Measurements from ENCODE around the gene ST7L.

ST7L gene

DNA sequence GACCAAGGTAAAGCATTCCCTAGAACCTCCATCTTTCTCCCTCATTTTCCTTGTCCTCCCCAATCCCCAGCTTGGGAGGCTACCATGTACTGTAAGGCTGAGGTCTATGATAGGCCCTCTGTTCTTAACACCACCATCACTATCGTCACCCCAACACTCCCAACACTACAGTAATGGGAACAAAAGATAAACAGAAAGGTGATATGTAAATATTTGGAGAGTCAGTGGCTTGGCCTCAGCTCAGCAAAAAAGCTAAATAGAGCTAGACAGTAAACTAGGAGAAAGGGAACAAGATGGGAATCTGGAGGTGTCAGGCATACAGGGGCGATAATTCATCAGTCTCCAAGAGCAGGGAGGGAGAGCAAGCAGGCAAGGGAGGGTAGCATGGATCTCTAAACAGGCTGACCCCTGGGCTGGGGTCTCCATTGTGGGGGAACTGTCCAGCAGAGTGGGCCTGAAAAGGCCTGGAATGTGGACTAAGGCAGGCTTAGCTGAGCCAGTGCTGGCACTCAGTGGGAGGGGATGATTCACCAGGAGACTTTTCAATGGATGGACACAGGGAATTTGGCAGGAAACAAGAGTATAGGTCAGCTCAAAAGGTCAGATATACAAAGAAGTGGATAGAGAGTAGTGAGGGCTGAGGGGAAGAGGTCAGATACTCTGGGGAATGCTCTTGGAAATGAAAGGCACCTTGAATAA lies 103.5 kb downstream of the ST7L start:
- DNase-seq (ENCODE audit: low read depth in 3 of 3) = no peak

DNA sequence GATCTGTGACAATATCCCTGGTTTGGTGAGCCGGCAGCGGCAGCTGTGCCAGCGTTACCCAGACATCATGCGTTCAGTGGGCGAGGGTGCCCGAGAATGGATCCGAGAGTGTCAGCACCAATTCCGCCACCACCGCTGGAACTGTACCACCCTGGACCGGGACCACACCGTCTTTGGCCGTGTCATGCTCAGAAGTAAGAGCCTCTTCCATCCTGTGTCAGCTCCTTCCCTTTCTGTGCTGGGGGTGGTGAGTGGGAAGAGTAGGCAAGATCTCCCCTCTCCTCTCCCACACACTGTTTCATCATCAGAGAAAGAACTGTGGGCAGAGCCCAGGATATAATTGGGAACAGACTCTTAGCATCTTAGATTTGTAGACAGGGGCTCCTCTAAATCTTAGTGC lies 104.0 kb downstream of the ST7L start:
- no peak for DNase-seq (ENCODE audit: low read depth in 3 of 3)

DNA sequence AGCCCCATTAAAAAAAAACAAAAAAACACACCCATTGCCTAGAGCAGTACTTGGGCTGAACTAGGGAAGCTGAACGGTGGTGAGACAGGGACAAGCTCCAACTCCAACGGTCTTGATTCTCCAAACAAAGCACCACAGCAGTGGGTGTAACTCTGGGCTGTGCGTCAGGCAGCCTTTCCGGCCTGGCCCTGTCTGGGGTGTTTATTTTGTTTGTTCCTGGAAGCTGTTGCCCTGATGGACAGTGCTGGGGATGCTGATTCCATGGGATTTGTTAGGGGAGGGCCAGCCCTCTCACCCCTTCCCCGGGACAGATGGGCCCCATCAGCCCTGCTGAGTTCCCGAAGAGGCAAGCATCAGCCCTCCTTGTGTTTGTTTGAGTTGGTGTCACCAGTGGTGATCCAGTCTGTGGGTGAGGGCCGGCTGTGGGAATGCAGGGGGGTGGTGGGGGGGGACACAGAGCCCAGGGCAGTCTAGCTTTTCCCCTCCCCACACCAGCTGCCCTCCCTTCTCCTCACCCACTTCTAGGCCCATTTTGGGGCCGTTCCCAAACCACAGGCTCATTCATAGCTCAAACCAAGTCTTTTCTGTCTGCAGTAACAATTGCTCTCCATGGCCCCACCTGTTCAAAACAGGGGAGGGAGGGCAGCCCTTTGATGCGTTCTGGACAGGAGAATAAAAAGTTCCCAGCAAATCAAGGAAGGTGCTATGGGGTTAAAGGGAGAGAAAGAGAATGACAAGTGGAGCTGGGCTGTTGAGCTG lies 105.7 kb downstream of the ST7L start:
- no peak for DNase-seq (ENCODE audit: low read depth in 3 of 3)

DNA sequence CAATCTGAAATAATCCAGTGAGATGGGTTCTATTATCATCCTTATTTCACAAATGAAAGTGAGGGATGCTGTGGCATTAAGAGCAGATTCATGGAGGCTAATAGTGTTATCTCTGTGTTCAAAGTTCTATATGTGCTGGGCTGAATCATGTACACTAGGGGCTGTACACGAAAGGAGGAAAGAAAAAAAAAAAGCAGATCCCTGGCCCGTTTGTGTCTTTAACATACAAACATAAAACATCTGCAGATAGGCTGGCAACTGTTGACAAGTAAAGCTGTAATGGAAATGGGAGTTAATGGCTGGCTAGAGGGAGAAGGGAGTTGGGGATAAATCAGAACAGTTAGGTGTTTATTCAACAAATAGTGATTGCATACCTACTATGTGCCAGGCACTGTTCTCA lies 107.0 kb downstream of the ST7L start:
- no peak for DNase-seq (ENCODE audit: low read depth in 3 of 3)

DNA sequence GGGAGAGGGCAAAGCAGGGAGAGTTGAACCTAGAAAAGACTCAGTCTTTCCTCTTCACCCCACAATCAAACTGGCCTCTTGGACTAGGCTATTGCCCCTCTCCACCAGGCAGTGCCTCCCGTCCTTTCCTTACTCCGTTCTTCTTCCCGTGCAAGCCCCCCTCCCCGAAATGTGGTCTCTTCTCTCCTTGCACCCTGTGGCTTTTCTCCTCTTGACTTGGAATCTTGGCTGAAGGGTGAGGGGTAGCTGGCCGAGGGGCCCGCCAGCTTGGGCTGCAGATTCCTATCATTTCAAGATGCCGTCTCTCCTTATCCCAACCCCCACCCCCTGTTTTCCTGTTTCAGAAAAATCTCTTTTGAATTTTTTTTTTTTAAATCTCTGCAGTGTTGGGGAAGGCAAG lies 108.6 kb downstream of the ST7L start:
- no peak for DNase-seq (ENCODE audit: low read depth in 3 of 3)

DNA sequence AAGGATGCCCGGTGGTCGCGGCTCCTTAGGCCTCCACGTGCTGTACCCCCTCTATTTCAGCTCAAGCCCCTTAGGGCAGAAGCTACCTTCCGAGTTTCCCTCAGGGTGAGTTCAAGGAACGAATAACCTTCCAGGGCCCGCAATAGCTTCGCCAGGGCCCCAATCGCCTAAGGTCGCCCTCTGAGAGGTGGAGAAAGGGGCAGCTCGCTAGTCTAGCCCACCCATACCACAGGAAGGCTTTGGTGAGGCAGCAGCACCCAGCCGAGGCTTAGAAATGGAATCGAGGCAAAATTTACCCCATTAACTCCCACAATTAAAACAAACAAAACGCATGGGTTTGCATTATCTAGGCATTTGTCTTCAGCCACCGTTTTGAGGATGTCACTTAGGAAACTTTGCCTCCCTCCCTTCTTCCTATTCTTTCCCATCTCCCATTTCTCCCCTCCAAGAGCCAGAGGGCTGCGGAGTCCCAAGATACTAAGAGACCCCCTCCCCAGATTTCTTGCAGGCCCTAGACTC lies 109.2 kb downstream of the ST7L start:
- DNase-seq (ENCODE audit: low read depth in 3 of 3) = no peak

DNA sequence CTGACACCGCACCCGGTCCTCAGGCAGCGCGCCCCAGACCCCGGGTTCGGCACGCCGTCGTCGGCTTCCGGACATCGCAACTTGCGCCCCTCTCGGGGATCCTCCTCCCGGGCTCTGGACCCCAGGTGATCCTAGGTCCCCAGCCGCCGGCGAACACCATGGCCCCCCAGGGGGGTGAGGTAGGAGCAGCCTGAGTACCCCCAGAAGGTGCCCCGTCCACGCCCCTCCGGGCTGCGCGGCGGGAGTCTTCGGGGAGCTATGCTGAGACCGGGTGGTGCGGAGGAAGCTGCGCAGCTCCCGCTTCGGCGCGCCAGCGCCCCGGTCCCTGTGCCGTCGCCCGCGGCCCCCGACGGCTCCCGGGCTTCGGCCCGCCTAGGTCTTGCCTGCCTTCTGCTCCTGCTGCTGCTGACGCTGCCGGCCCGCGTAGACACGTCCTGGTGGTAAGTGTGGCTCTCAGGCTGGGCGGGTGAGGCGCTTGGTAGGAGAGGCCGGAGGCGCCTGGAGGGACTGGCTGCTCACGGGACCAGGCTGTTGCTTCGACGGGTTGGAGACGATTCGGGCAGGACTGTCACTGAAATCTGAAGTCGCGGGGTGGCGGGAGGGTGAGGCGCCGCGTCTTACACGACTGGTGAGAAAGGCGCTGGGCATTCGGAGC lies 109.8 kb downstream of the ST7L start:
- DNase-seq (ENCODE audit: low read depth in 3 of 3) = peak in 1 of 3 donors; percentile 6

DNA sequence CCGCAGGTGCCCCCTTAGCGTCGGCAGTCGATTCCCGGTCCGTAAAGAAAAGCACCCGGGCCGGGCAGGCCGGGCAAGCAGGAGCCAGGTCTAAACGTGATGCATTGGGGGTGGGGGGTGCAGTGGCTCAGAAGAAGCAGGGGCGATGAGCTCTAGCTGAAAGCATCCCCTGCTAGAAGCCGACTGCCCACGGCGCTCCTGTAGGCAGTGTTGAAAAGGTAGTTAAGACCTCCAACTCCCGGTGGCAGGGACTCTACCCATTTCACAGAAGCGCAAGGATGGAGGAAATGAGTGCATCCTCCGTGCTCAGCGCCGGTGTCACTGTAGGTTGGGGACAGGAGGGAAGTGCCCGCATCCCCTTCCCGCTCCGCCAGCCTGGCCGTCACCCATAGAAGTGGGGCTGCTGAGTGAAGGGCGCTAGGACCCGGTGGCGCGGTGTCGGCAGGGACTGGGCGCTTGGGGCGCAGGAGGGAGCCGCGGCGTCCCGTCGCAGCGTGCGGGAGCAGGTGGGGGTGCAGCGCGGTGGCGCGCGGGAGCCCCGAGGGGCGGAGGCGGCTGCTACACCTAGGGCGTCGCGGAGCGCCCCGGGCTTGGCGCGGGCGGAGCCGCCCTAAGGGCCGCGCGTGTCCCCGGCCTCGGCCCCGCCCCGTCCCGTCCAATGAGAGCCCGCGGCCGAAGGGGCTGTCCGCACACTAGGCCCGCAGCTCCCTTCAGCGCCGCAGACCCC lies 110.5 kb downstream of the ST7L start, which contains the start of gene WNT2B:
TSS of gene WNT2B (plus strand) at position 688 of the 727 bp plus-strand sequence. CDS start 298 bp downstream, outside the sequence.
- DNase-seq (ENCODE audit: low read depth in 3 of 3) = peak in 2 of 3 donors; percentile 18 to 24

DNA sequence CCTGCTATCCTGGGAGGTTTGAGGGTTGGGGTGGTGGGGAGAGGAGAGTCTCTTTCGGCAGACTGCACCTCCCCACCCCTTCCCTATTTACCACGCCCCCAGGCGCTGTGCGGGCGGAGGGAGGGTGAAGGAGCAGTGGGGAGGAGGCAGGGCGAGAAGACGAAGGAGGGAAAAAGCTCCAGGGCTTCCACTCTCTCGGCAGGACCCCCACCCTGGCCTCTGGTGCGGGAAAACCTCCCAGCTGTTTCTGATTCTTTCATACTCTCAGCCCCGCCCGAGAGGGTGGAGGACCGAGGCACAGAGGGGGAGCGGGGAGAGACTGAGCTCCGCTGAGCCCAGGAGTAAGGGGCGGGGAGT lies 111.0 kb downstream of the ST7L start:
- DNase-seq (ENCODE audit: low read depth in 3 of 3) = peak in 1 of 3 donors; percentile 11

DNA sequence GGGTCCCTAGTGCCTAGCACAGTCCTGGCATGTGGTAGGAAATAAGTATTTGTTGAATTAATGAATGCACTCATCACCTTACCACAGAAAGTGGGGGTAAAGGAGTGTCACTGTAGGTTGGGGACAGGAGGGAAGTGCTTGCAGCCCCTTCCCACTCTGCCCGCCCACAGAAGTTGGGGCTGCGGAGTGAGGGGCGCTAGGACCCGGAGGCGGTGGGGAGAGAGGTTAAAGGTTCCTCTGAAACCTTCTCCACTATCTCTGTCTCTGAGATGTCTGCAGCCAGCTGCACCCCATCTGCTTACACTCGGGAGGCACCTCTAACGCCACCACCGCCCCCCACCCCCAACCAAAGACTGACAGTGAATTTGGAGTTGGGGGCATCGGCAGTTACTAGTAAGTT lies 111.6 kb downstream of the ST7L start:
- no peak for DNase-seq (ENCODE audit: low read depth in 3 of 3)

DNA sequence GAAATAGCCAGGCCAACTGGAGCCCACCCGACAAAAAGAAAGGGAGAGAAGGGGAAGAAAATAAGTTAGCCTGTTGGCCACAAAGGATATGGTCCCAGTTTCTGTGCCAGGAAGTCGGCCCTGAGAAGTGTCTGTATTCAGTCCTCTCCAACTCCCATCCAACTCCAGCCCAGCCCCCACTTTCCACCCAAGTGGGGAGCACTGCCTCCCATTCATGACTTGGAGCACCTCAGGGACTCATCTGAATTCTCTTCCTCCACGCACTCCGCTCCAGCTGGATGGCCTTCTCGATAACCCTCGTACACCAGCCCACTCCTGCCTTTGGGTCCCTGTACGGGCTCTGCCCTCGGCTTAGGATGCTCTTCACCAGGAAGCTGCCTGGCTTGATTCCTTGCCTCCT lies 112.2 kb downstream of the ST7L start:
- no peak for DNase-seq (ENCODE audit: low read depth in 3 of 3)

DNA sequence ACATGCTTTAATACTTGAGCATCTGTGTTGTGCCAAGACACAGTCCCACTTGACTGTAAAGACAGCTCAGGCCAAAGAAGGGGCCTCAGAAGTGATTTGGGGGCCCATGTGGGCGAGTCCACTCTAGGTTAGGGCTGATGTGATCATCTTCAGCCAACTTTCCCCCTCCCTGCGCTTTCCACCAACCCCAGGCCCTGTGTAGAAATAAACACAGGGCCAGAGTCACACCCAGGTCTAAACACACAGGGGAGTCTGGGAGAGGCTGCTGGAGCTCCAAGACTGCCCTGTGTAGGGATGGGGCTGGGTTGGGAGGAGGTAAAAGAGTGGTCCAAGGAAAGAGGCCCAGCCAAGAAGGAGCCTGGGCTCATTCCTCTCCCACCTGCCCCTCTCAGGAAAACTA lies 112.6 kb downstream of the ST7L start:
- no peak for DNase-seq (ENCODE audit: low read depth in 3 of 3)

DNA sequence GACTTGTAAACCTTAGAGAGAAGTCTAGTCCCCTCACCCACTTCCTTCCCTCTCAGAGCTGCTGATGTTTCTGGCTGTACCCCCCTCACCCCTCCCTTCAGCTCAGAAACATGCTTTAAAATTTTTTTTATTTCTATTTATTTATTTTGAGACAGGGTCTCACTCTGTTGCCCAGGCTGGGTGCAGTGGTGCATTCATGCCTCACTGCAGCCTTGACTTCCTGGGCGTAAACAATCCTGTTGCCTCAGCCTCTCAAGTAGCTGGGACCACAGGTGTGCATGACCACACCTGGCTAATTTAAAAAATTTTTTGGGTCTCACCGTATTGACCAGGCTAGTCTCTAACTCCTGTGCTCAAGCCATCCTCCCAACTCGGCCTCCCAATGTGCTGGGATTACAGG lies 113.1 kb downstream of the ST7L start:
- no peak for DNase-seq (ENCODE audit: low read depth in 3 of 3)

DNA sequence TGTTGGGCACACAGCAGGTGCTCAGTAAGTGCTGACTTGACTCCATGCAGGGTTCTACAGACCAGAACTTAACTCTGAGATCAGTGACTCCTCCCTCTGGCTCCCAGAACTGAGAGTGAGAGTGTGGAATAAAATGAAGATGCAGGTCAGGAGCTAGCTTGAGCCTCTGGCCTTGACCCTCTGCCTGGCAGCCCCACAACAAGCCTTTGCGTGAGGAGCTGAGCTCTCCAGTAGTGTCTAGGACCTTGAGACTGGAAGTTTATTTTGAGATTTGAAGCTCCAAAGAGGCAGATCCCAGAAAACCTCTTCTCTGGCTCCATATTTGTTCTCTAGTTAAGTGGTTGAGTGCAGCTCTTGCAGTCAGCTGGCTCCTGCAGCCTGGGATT lies 113.5 kb downstream of the ST7L start:
- DNase-seq (ENCODE audit: low read depth in 3 of 3) = no peak

DNA sequence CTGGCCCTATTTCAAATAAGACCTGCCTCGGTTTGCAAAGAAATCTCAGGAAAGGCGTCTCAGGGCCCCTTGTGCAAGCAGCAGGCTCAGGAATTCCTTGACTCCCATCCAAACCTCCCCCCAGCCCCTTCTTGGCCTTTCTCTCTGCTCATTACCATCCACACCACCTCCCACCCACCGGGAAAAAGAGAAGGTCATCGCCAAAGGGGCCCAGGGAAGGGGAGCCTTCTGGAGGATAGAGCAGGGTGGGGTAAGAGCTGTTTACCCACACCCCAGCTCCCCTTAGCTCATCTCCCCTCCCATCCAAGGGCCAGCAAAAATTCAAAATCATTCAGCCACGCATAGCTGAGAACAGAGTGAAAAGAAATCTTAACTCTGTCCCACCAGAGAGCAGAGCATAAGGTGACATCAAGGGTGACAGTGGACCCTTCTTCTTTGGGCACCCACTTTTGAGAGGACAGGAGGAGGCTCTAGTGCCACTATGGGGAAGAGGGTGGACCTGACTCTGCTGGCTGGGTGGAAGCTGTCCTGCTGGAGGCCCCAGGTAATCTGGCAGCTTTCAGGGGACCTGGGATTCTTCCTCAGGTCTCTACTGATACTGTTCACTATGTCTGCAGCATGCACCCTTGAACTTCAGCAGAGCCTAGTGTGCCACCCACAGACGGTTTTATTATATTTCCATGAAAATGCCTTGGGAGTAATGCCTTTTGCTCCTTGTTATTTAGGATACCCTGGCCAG lies 114.1 kb downstream of the ST7L start:
- no peak for DNase-seq (ENCODE audit: low read depth in 3 of 3)

DNA sequence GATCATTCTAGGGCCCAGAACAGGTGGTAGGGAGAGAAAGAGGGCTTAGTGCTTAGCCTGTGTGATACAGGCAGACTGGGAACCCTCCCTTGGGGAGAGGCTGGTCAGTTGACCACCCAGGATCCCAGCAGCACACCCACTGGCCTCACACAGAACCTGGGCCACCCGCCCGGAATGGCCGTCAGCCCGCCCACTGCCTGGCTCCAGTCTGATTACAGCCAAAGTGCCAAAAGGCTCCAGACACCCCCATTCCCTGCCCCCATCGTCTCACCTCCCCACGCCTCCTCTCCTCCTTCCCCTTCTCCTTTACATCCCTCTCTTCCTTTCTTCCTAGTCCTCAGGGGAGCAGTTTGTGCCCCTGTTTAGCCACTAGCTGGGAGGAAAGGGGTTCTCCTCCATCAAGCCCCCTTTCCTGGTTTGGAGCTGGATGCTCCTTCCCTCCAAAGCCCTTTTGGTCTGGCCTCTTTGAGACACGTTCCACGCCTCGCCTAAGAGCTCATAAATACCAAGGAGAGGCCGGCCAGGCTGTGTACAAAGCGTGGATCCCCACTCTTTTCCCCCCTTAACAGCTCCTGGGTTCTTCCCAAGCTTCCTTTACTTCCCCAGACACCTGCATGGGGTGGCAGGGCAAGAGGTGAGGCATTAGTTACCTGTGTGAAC lies 114.8 kb downstream of the ST7L start:
- no peak for DNase-seq (ENCODE audit: low read depth in 3 of 3)

DNA sequence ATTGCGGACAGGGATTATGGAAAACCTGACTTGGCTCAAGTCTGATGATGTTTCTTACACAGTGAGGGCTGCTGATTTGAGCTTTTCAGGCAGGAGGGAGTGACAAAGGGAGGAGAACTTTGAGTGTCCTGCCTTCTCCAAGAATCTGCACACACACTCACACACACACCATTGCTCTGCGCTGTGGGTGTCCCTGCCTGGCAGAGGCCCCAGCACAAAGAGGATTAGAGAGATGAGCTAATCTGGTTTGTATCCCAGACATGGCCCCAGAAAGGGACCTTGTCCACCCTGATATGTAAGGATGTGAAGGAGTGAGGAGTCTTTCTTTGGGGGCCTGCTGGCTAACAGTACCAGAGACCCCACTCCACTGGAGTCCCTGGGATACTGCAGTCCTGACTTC lies 116.1 kb downstream of the ST7L start:
- no peak for DNase-seq (ENCODE audit: low read depth in 3 of 3)

DNA sequence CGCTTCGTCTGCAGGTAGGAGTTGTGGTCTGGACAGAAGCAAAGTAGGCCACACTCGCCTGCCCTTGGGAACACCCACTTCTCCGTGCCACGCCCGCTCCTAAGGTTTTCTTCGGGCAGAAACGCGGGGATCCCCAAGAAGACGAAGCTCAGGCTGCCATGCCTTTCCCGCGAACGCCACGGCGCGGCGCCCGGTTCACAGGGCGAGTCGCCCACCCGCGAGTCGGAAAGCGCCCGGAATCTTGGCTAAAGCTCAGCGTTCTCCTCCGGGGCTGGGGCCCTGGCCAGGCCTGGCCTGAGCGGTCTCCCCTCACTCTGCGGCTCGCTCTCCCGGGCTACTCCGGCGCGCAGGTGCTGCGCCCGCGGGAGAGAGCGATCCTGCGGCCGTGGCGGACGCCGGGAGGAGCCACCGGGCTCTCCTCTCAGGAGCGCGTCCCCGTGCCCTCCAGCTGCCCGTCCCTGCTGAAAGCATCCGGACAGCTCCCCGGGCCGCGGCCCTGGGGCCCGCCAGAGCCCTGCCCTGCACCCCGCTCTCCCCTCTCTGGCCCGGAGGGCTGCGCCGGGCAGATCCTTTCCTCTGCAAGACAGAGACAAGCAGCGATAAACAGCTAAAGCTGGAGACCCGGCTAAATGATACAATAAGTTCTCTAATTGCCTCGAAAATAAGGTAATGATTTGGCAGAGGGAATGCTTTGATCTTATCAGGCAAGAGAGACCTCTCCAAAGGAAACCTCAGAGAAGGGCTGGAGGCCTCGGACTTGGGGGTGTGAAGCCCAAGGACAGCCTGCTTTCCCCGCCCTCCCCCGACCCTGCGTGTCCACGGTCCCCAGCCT lies 116.9 kb downstream of the ST7L start:
- DNase-seq (ENCODE audit: low read depth in 3 of 3) = peak in 1 of 3 donors; percentile 47

DNA sequence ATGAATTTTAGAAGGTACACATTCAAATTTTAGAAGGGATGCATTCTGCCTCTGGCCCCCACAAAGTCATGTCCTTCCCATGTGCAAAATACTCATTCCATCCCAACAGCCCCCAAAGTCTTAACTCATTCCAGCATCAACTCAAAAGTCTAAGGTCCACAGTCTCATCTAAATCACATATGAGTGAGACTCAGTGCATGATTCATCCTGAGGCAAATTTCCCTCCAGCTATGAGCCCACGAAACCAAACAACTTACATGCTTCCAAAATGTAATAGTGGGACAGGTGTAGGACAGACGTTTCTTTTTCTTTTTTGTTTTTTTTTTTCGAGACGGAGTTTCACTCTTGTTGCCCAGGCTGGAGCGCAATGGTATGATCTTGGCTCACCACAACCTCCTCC lies 122.7 kb downstream of the ST7L start:
- DNase-seq (ENCODE audit: low read depth in 3 of 3) = no peak

DNA sequence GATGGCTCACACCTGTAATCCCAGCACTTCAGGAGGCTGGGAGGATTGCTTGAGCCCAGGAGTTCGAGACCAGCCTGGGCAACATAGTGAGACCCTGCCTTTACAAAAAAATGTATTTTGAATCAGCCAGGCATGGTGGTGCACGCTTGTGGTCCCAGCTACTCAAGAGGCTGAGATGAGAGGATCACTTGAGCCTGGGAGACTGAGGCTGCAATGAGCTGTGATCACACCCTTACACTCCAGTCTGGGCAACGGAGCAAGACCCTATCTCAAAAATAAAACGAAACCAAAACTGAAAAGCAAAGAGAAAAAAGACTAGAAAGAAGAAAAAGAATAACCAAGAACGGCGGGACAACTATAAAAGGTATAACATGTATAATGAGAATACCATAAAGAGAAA lies 125.6 kb downstream of the ST7L start:
- DNase-seq (ENCODE audit: low read depth in 3 of 3) = no peak

Measured in stimulated activated CD4-positive, alpha-beta T cell treated with anti-CD3 and anti-CD28 coated beads, TNF-alpha, amount 100 ng/mL, for 48 hours (primary cell).